Mucosa of descending colon (tissue), 3 donors: ENCODE results near the gene PLXNA4. TPM values are rescaled to one million over a fixed set of nuclear protein-coding genes. Genes with fewer than 3 reads are reported as not detected.

Experiments
- ATAC-seq: fragments of 200-7000 bp; cut with Tn5 transposase; one replicate; pipeline ENCODE4 v1.9.1; 2020; ENCODE audit warnings: mild to moderate bottlenecking, moderate library complexity
- DNase-seq, 3 donors: peaks; one replicate each; pipeline ENCODE4 v3.0.0-alpha.2; 2020
- H3K36me3 ChIP-seq: fragments of 200-600 bp; one replicate; pipeline ENCODE4 v1.8.0; 2021; ENCODE audit warnings: low read depth, mild to moderate bottlenecking
- H3K4me1 ChIP-seq: fragments of 200-600 bp; one replicate; pipeline ENCODE4 v1.8.0; 2021; ENCODE audit warnings: low read depth, mild to moderate bottlenecking
- H3K4me3 ChIP-seq: fragments of 200-600 bp; one replicate; pipeline ENCODE4 v1.8.0; 2021; ENCODE audit warnings: mild to moderate bottlenecking
- H3K9me3 ChIP-seq: fragments of 200-600 bp; one replicate; pipeline ENCODE4 v1.8.0; 2021; ENCODE audit warnings: mild to moderate bottlenecking
- intact Hi-C, 2 donors: fragments of 100-400 bp; cut with DNase I in 1 of 2; cut with micrococcal nuclease in 1 of 2; formaldehyde crosslinking; loops; one replicate each; pipeline versions ENCODE4 v1.11.0 to v1.11.1; 2022; cut with DNase I, micrococcal nuclease
- total RNA-seq, 3 donors: library from RNA; stranded (reverse); fragmentation: NEBNext Ultra II Directional in 2 of 3; extraction: Animal tissue kit (Norgen Biotek cat#: 25700) in 2 of 3; gene quantifications; one replicate each; pipeline versions ENCODE4 v1.2.1 to v1.2.4, GENCODE V29; 2021 to 2023
- TF ChIP-seq, protein P1 (sequence below): fragments of 200-600 bp; IDR thresholded peaks from one replicate; pipeline ENCODE4 v1.8.0; 2022; ENCODE audit warnings: antibody characterized with exemption, mild to moderate bottlenecking
- donor health status: DM: no; HTN: no; CAD: no; lungs with moderate emphysema.
- donor health status: DM: no; HTN: no; CAD: no.
- donor health status: DM: no; HTN: yes; CAD: no.

The PLXNA4 gene
- total RNA-seq, 3 donors from 2014 or later: 0.78 to 3.5 (median 2.7) TPM

DNA sequence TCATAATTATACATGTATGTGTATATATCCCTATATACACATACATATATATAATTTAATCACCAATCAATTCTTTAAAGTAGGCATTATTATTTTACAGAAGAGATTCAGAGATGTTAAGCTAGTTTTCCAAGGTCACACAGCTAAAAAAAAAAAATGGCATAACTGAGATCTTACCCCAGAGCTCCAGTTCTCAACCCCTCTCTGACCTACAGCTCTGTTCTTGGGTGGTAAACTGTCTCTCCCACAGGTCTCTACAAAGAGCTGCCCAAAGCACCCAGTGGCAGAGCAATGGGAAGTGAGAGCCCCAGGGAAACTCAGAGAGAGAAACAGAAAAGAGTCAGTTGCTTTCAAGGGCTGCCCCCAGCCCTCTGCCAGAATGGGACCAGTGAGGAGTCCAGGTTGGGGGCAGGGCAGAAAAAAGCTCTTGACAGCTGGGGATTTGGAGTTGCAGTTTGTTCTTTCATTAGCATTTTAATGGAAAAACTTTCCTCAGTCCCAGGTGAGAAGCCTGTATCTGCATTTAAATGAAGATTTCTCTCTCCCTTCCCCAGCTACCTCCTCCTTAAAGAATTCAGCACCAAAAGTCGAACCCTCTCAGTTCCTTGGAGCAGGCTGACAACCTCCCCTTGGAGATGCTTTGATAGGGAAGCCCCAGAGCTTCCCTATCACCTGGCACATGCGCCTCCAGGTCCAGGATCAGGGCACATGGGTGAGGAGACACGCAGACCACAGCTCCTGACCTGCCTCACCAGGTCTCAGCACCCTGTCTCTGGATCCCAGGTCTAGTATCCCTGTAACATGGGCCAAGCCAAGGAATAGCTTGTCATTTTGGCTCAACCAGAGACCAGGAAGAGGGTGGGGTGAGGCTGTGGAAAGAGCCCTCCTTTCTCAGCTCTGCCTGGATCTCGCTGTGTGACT, 388.1 kb downstream of the PLXNA4 start:
- TF ChIP-seq, protein P1, sequence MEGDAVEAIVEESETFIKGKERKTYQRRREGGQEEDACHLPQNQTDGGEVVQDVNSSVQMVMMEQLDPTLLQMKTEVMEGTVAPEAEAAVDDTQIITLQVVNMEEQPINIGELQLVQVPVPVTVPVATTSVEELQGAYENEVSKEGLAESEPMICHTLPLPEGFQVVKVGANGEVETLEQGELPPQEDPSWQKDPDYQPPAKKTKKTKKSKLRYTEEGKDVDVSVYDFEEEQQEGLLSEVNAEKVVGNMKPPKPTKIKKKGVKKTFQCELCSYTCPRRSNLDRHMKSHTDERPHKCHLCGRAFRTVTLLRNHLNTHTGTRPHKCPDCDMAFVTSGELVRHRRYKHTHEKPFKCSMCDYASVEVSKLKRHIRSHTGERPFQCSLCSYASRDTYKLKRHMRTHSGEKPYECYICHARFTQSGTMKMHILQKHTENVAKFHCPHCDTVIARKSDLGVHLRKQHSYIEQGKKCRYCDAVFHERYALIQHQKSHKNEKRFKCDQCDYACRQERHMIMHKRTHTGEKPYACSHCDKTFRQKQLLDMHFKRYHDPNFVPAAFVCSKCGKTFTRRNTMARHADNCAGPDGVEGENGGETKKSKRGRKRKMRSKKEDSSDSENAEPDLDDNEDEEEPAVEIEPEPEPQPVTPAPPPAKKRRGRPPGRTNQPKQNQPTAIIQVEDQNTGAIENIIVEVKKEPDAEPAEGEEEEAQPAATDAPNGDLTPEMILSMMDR: no peak
- no peak for ATAC-seq
- Histone ChIP-seq H3K36me3 (no peaks in the 10 kb centered on the region), H3K9me3 (peaks cover 19% of the 10 kb centered on the region), H3K4me1 (no peaks in the 10 kb centered on the region), H3K4me3 (no peak overlapping the region)
- intact Hi-C loops: no loop called here
- no peak for DNase-seq

DNA sequence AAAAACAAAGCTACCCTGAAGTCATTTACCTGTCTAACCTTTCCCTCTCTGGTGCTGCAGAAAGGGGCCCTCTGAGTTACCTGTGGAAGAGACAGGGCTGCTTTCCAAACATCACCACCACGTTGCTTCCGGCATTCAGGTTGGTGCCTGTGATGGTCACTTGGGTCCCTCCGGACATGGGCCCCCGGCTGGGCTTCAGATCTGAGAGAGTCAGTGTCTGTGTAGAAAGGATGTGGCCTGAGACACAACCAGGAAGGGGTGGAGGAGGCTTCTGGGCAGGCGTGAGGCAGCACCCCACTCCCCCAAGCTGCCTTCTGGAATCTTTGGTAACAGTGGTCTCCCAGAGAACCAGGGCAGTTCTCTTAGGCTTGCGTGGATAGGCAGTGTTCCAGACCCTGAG, 388.9 kb downstream of the PLXNA4 start:
- intact Hi-C loops: no loop called here
- TF ChIP-seq, protein P1: no peak
- DNase-seq (no peak), ATAC-seq (no peak)
- no peak overlapping the region for H3K4me3 ChIP-seq
- no peaks in the 10 kb centered on the region for H3K4me1 ChIP-seq
- peaks cover 19% of the 10 kb centered on the region for H3K9me3 ChIP-seq
- no peaks in the 10 kb centered on the region for H3K36me3 ChIP-seq

GRCh38 chr7:132185150-132185549, 391.1 kb downstream of the PLXNA4 start:
- TF ChIP-seq, protein P1: no peak
- no peaks in the 10 kb centered on the region for H3K4me1 ChIP-seq

DNA sequence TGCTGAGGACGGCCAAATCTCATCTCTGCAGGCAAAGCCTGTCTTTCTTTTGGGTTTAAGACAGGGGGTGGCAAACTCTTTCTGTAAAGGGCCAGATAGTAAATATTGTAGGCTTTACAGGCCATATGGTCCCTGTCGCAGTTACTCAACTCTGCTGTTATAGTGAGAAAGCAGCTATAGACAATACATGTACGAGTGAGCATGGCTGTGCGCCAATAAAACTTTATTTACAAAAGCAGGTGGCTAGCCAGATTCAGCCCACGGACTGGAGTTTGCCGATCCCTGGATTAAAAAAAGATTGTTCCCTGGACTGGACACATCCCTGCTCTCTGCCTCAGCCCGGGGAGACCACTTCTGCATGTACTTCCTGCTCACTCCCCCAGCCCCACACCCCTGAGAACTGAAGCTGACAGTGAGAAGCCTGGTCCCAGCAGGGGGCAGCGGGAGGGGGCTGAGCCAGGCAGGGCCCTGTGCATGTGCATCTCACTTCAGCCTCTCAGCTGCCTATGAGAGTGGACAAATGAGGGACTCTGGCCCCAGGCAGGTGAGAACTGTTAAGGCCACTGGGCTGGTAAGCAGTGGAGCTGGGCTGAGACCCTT, 392.4 kb downstream of the PLXNA4 start:
- no peak for ATAC-seq
- DNase-seq: no peak

More at GRCh38 chr7:132185150-132185549, 391.1 kb downstream of the PLXNA4 start:
- DNase-seq (no peak), ATAC-seq (no peak)
- H3K9me3 ChIP-seq: peaks cover 19% of the 10 kb centered on the region
- H3K4me3 ChIP-seq: no peak overlapping the region
- intact Hi-C loops: no loop called here
- H3K36me3 ChIP-seq: no peaks in the 10 kb centered on the region

GRCh38 chr7:132182992-132183391, 393.3 kb downstream of the PLXNA4 start:
- intact Hi-C loops: no loop called here
- Histone ChIP-seq H3K36me3 (no peaks in the 10 kb centered on the region), H3K4me1 (no peaks in the 10 kb centered on the region), H3K9me3 (peaks cover 17% of the 10 kb centered on the region), H3K4me3 (no peak overlapping the region)
- TF ChIP-seq, protein P1: no peak
- DNase-seq (no peak), ATAC-seq (no peak)

More for the DNA sequence above, 392.4 kb downstream of the PLXNA4 start:
- intact Hi-C loops: no loop called here
- no peaks in the 10 kb centered on the region for H3K4me1 ChIP-seq
- TF ChIP-seq, protein P1: no peak
- peaks cover 19% of the 10 kb centered on the region for H3K9me3 ChIP-seq
- H3K36me3 ChIP-seq: no peaks in the 10 kb centered on the region
- H3K4me3 ChIP-seq: no peak overlapping the region
